Stomach (tissue), 4 donors: Measurements from ENCODE around the gene SH3GL1.

Source experiments
- POLR2AphosphoS5 ChIP-seq, 3 donors: sonication (generic); formaldehyde crosslinking; IDR thresholded peaks; one replicate each; pipeline ENCODE4 v1.6.1; 2016; ENCODE audit warnings: antibody characterized with exemption in 3 of 3
- TF ChIP-seq, protein P1 (sequence below), 7 experiments: fragments of 450-650 bp in 4 of 7; fragments of 200-600 bp in 3 of 7; sonication (generic) in 3 of 7; IDR thresholded peaks; one replicate each; pipeline ENCODE4 v1.5.1; 2016 to 2019; ENCODE audit warnings: antibody characterized with exemption in 7 of 7, control low read depth in 2 of 7, mild to moderate bottlenecking in 1 of 7

DNA sequence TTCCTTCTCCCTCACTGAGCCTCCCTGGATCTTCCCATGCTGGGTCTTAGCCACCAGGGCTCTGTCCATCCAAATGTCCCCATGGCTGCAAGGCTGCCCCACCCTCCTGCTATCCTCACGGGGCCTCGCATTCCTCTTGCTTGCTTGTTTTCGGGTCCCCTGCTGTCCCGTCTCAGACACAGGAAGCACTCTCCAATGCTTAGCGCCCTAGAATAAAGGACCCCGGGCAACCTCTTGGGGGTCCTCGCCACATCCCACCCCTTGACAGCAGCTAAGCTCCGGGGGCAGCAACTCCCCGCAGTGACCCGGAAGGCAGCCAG, 23.7 kb downstream of the SH3GL1 start:
- no peak for TF ChIP-seq POLR2AphosphoS5 (IDR thresholded peaks at IDR 0.05)
- TF ChIP-seq, protein P1, sequence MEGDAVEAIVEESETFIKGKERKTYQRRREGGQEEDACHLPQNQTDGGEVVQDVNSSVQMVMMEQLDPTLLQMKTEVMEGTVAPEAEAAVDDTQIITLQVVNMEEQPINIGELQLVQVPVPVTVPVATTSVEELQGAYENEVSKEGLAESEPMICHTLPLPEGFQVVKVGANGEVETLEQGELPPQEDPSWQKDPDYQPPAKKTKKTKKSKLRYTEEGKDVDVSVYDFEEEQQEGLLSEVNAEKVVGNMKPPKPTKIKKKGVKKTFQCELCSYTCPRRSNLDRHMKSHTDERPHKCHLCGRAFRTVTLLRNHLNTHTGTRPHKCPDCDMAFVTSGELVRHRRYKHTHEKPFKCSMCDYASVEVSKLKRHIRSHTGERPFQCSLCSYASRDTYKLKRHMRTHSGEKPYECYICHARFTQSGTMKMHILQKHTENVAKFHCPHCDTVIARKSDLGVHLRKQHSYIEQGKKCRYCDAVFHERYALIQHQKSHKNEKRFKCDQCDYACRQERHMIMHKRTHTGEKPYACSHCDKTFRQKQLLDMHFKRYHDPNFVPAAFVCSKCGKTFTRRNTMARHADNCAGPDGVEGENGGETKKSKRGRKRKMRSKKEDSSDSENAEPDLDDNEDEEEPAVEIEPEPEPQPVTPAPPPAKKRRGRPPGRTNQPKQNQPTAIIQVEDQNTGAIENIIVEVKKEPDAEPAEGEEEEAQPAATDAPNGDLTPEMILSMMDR (IDR thresholded peaks at IDR 0.05), result no peak
